B cell (primary cell): Measurements from ENCODE around the gene RAD51. TPM values are rescaled to one million over a fixed set of nuclear protein-coding genes. Genes with fewer than 3 reads are reported as not detected.

Experiments used
- ATAC-seq: fragments of 200-7000 bp; cut with Tn5 transposase; one replicate; pipeline ENCODE4 v1.10.0; 2021; ENCODE audit warnings: low read depth, mild to moderate bottlenecking, moderate number of reproducible peaks, moderate library complexity
- CTCF ChIA-PET: fragments of 350-600 bp; sonication (Branson Sonifier 250); formaldehyde crosslinking; loops from one replicate; lab custom pipeline; 2021; ENCODE audit warnings: antibody characterized with exemption, inconsistent platforms; lab: Charles Lee
- POLR2A ChIA-PET: fragments of 350-600 bp; sonication (Branson Sonifier 250); formaldehyde crosslinking; loops from one replicate; lab custom pipeline; 2021; ENCODE audit warnings: antibody characterized with exemption; lab: Charles Lee
- DNase-seq: peaks from one replicate; pipeline ENCODE4 v3.0.0; 2013
- H2AFZ ChIP-seq: 2 replicates; pipeline ENCODE4 v1.6.1; 2012; ENCODE audit warnings: mild to moderate bottlenecking, low read depth, low read length; ENCODE audit not compliant: insufficient read depth, poor library complexity, severe bottlenecking
- H3K27ac ChIP-seq, 2 donors: 1 replicate in 1 of 2; 2 replicates in 1 of 2; pipeline ENCODE4 v1.5.1; 2012 to 2013; ENCODE audit warnings: low read length in 2 of 2, mild to moderate bottlenecking in 2 of 2, moderate library complexity in 1 of 2
- H3K27me3 ChIP-seq, 4 experiments: fragments of 200-600 bp in 1 of 4; sonication (generic) in 1 of 4; replicated peaks in 1 of 4; 1 replicate in 2 of 4; 2 replicates in 2 of 4; pipeline versions ENCODE4 v1.6.1 to v1.7.0; 2013 to 2016; ENCODE audit warnings: low read length in 3 of 4, mild to moderate bottlenecking in 2 of 4, mixed read lengths in 1 of 4, moderate library complexity in 1 of 4; ENCODE audit not compliant: insufficient read depth in 4 of 4, control insufficient read depth in 3 of 4; ENCODE audit errors: control extremely low read depth in 1 of 4
- H3K36me3 ChIP-seq, 2 experiments: replicated peaks in 1 of 2; 1 replicate in 1 of 2; 2 replicates in 1 of 2; pipeline versions ENCODE4 v1.6.1 to v1.7.1; 2013; ENCODE audit warnings: low read length in 1 of 2; ENCODE audit not compliant: insufficient read depth in 2 of 2, control insufficient read depth in 1 of 2; ENCODE audit errors: control extremely low read depth in 1 of 2, extremely low read depth in 1 of 2
- H3K4me1 ChIP-seq, 2 donors: fragments of 200-600 bp in 1 of 2; sonication (generic) in 1 of 2; 1 replicate in 1 of 2; 2 replicates in 1 of 2; pipeline versions ENCODE4 v1.5.1 to v1.6.1; 2013 to 2017; ENCODE audit warnings: low read length in 2 of 2; ENCODE audit not compliant: control insufficient read depth in 2 of 2, insufficient read depth in 2 of 2
- H3K4me2 ChIP-seq: replicated peaks from 2 replicates; pipeline ENCODE3; 2012; ENCODE audit warnings: mild to moderate bottlenecking, low read depth, low read length; ENCODE audit not compliant: poor library complexity, severe bottlenecking
- H3K4me3 ChIP-seq, 5 experiments: fragments of 200-600 bp in 1 of 5; sonication (generic) in 1 of 5; 1 replicate in 3 of 5; 2 replicates in 2 of 5; pipeline versions ENCODE4 v1.5.1 to v1.7.0; 2011 to 2016; ENCODE audit warnings: low read length in 4 of 5, mild to moderate bottlenecking in 4 of 5, low read depth in 2 of 5, control low read depth in 1 of 5, moderate library complexity in 1 of 5; ENCODE audit not compliant: insufficient read depth in 1 of 5; ENCODE audit errors: control extremely low read depth in 1 of 5, extremely low read depth in 1 of 5
- H3K79me2 ChIP-seq: fragments of 200-600 bp; sonication (generic); one replicate; pipeline ENCODE4 v1.6.0; 2016; ENCODE audit warnings: low read length; ENCODE audit not compliant: control insufficient read depth, insufficient read depth
- H3K9ac ChIP-seq: fragments of 200-600 bp; sonication (generic); 2 replicates; pipeline ENCODE4 v1.6.1; 2017; ENCODE audit warnings: mild to moderate bottlenecking, low read length, moderate library complexity
- H3K9me3 ChIP-seq, 3 donors: one replicate each; pipeline versions ENCODE4 v1.6.1 to v1.7.1; 2013; ENCODE audit warnings: low read length in 2 of 3; ENCODE audit not compliant: control insufficient read depth in 2 of 3, insufficient read depth in 1 of 3; ENCODE audit errors: control extremely low read depth in 1 of 3
- H4K20me1 ChIP-seq: 2 replicates; pipeline ENCODE4 v1.6.0; 2012; ENCODE audit warnings: mild to moderate bottlenecking, low read length; ENCODE audit not compliant: insufficient read depth, control insufficient read depth, poor library complexity, severe bottlenecking
- H3K27ac Mint-ChIP-seq: one replicate; pipeline ENCODE4 v1.8.0; 2021; ENCODE audit warnings: mixed read lengths
- H3K27me3 Mint-ChIP-seq: one replicate; pipeline ENCODE4 v1.8.0; 2021; ENCODE audit warnings: mixed read lengths
- H3K4me1 Mint-ChIP-seq: one replicate; pipeline ENCODE4 v1.8.0; 2021; ENCODE audit warnings: mixed read lengths
- H3K4me3 Mint-ChIP-seq: one replicate; pipeline ENCODE4 v1.8.0; 2021; ENCODE audit warnings: mixed read lengths
- H3K9me3 Mint-ChIP-seq: one replicate; pipeline ENCODE4 v1.8.0; 2022; ENCODE audit warnings: mixed read lengths; ENCODE audit not compliant: insufficient read depth
- EZH2 ChIP-seq: IDR thresholded peaks from 2 replicates; pipeline ENCODE4 v1.6.1; 2012; ENCODE audit warnings: borderline replicate concordance, low read depth, mild to moderate bottlenecking, moderate library complexity, low read length; ENCODE audit not compliant: insufficient read depth, poor library complexity, severe bottlenecking
- WGBS: methylation state at CpG from one replicate; pipeline ENCODE4 v1.1.5; 2013; ENCODE audit warnings: missing lambda C conversion rate; ENCODE audit not compliant: insufficient coverage; 5-methylcytosine and 5-hydroxymethylcytosine counted together
- intact Hi-C: fragments of 100-400 bp; cut with micrococcal nuclease; formaldehyde crosslinking; loops from one replicate; pipeline ENCODE4 v1.10.0; 2022
- polyA plus RNA-seq: library from polyadenylated mRNA; depleted of rRNA; stranded (reverse); fragments of >200 nt; gene quantifications from 2 replicates; pipeline ENCODE4 v1.2.3, GENCODE V29; 2012
- total RNA-seq, 2 donors: library from RNA; stranded (reverse); fragments of 120-200 nt in 1 of 2; gene quantifications; 1 replicate in 1 of 2; 2 replicates in 1 of 2; pipeline versions ENCODE4 v1.2.3 to v1.2.4, GENCODE V29; 2013 to 2022
- TF ChIP-seq, protein P1 (sequence below): fragments of 200-600 bp; IDR thresholded peaks from one replicate; pipeline ENCODE4 v1.8.0; 2022; ENCODE audit warnings: antibody characterized with exemption, mild to moderate bottlenecking

Gene RAD51
- total and polyA plus RNA-seq, 2 donors (not counting 1 experiment from before 2014, with no cell fraction given), result 0.67 to 1.9 TPM

DNA sequence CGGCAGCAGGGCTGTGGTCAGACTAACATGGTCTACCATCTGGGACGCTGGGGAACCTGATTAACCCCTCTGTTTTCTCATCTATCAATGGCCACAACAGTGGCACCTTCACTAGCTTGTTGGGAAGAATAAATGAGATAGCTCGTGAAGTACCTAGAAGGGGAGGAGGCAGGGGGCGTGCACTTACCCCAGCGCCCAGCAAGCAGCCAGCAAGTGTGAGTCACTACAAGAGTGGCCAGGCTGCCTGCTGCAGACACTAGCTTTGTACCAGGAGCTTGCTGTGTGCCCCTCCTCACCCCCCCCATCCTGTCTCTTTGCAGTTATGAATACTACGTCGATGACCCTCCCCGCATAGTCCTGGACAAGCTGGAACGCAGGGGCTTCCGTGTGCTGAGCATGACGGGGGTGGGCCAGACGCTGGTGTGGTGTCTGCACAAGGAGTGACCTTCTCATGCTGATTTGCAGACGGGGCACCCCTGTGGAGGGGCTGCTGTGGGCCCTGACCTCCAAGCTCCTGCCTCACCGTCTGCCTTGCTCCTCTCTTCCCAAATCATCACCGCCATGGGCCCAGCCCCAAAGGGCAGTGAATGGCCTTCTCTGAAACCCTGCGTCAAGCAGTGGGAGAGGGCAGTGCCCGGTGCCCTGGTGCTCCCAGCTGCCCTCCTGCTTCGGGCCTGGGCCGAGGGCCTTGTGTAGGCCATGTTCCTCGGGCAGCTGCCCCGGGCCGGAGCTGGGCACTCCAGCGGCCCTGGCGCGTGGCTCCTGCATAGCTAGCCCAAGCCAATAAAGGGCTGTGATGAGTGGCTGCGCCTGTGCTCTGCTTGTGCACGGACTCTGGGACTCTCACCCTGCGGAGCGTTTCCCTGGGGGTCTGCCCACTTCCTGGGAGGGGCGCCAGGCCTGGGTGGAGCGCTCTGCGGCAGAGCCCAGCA, 72.2 kb downstream of the RAD51 start:
- ChIA-PET CTCF (interaction anchor here (1.3 to 9.6 kb wide), 3 partner anchors 11 to 126 kb away, joined by 3 to 99 read pairs (median 3); no protein-coding TSS in a partner anchor), POLR2A (no interaction called here)
- H3K9me3 ChIP-seq, result no peaks in the 10 kb centered on the region
- no peak for ATAC-seq
- H3K4me3 Mint-ChIP-seq, result no peak overlapping the region
- H3K27me3 Mint-ChIP-seq, result no peaks in the 10 kb centered on the region
- peaks cover 54% of the 10 kb centered on the region for H3K4me1 Mint-ChIP-seq
- H3K9me3 Mint-ChIP-seq, result no peaks in the 10 kb centered on the region
- H3K4me1 ChIP-seq, result peaks cover 46 to 67% of the 10 kb centered on the region in 2 donors
- H3K79me2 ChIP-seq, result no peaks in the 10 kb centered on the region
- H2AFZ ChIP-seq, result no peak overlapping the region
- H3K27ac Mint-ChIP-seq, result no peak overlapping the region
- H3K36me3 ChIP-seq, result peaks cover 0 to 14% of the 10 kb centered on the region in 2 experiments
- no peak overlapping the region for H3K9ac ChIP-seq
- H3K4me3 ChIP-seq, result no peak overlapping the region
- TF ChIP-seq EZH2, result no peak
- TF ChIP-seq, protein P1, sequence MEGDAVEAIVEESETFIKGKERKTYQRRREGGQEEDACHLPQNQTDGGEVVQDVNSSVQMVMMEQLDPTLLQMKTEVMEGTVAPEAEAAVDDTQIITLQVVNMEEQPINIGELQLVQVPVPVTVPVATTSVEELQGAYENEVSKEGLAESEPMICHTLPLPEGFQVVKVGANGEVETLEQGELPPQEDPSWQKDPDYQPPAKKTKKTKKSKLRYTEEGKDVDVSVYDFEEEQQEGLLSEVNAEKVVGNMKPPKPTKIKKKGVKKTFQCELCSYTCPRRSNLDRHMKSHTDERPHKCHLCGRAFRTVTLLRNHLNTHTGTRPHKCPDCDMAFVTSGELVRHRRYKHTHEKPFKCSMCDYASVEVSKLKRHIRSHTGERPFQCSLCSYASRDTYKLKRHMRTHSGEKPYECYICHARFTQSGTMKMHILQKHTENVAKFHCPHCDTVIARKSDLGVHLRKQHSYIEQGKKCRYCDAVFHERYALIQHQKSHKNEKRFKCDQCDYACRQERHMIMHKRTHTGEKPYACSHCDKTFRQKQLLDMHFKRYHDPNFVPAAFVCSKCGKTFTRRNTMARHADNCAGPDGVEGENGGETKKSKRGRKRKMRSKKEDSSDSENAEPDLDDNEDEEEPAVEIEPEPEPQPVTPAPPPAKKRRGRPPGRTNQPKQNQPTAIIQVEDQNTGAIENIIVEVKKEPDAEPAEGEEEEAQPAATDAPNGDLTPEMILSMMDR, result no peak
- no peak for DNase-seq
- intact Hi-C loops, result no loop called here
- H3K27me3 ChIP-seq, result no peaks in the 10 kb centered on the region
- 98% methylated on average over 23 of the region's 32 CpGs for WGBS
- no peak overlapping the region for H3K4me2 ChIP-seq
- H4K20me1 ChIP-seq, result no peaks in the 10 kb centered on the region
- no peak overlapping the region for H3K27ac ChIP-seq
